Measurements from ENCODE around the gene KIF13A. TPM values are rescaled to one million over a fixed set of nuclear protein-coding genes. Genes with fewer than 3 reads are reported as not detected.

Gene KIF13A
- total RNA-seq, 5 donors from 2014 or later (not counting 1 experiment from before 2014, with no cell fraction given), result 0.55 to 2.0 (median 0.92) TPM

DNA sequence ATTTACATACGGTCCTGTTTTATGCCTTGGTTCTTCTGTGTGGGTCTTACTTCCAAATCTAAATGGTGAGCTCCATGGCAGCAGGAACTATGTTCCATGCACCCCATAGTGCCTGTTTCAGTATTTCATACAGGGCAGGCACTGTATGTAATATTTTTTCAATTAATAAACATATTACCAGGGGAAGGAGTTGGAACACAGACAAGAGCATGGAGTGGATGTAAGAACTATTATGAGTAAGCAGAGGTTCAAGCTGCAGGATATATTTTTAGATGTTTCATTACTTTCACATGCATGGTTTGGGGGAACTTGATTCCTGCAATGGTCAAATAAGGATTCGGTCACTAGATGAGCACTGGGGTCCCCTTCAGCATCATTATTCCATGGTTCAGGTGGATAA is 108.3 kb downstream of the KIF13A start:
- DNase-seq (no peak), ATAC-seq (replicated peaks in 1 of 4) (no peak)
- Mint-ChIP-seq H3K27me3 (peaks cover 14 to 20% of the 10 kb centered on the region in 2 donors), H3K36me3 (no peaks in the 10 kb centered on the region), H3K4me3 (no peak overlapping the region), H3K27ac (no peak overlapping the region), H3K9me3 (peaks cover 0 to 3% (median 0%) of the 10 kb centered on the region in 3 donors), H3K4me1 (peaks cover 0 to 4% (median 2%) of the 10 kb centered on the region in 3 donors)
- Histone ChIP-seq H3K9me3 (no peaks in the 10 kb centered on the region), H3K4me3 (ENCODE audit: control insufficient read depth in 1 of 2, extremely low read depth in 1 of 2, low read length in 1 of 2) (no peak overlapping the region), H3K27ac (ENCODE audit: low read length) (no peak overlapping the region), H3K27me3 (replicated peaks in 1 of 2; ENCODE audit: control insufficient read depth in 2 of 2, extremely low read depth in 1 of 2, insufficient read depth in 2 of 2, low read length in 1 of 2) (peaks cover 0 to 5% of the 10 kb centered on the region in 2 experiments), H3K36me3 (ENCODE audit: control insufficient read depth in 2 of 2, extremely low read depth in 1 of 2, insufficient read depth in 1 of 2, low read length in 1 of 2) (no peaks in the 10 kb centered on the region), H3K4me1 (ENCODE audit: control insufficient read depth in 1 of 2, extremely low read depth in 1 of 2, insufficient read depth in 2 of 2, low read length in 2 of 2) (no peaks in the 10 kb centered on the region)
- CTCF ChIA-PET, result no interaction called here
- POLR2A ChIA-PET, result no interaction called here
- 83% methylated on average over 1 of the region's 2 CpGs for WGBS (ENCODE audit: insufficient coverage)

- ATAC-seq (replicated peaks in 1 of 4) (no peak), DNase-seq (no peak)
- Histone ChIP-seq H3K9me3 (no peaks in the 10 kb centered on the region), H3K4me3 (ENCODE audit: control insufficient read depth in 1 of 2, extremely low read depth in 1 of 2, low read length in 1 of 2) (no peak overlapping the region), H3K36me3 (ENCODE audit: control insufficient read depth in 2 of 2, extremely low read depth in 1 of 2, insufficient read depth in 1 of 2, low read length in 1 of 2) (no peaks in the 10 kb centered on the region), H3K27ac (ENCODE audit: low read length) (no peak overlapping the region), H3K4me1 (ENCODE audit: control insufficient read depth in 1 of 2, extremely low read depth in 1 of 2, insufficient read depth in 2 of 2, low read length in 2 of 2) (no peaks in the 10 kb centered on the region), H3K27me3 (replicated peaks in 1 of 2; ENCODE audit: control insufficient read depth in 2 of 2, extremely low read depth in 1 of 2, insufficient read depth in 2 of 2, low read length in 1 of 2) (peaks cover 0 to 5% of the 10 kb centered on the region in 2 experiments)
- no CpG with 5 or more reads among the region's 1 CpG for WGBS (ENCODE audit: insufficient coverage)
- Mint-ChIP-seq H3K4me1 (no peaks in the 10 kb centered on the region), H3K36me3 (no peaks in the 10 kb centered on the region), H3K9me3 (peaks cover 0 to 3% (median 0%) of the 10 kb centered on the region in 3 donors), H3K4me3 (no peak overlapping the region), H3K27ac (no peak overlapping the region), H3K27me3 (peaks cover 12 to 20% of the 10 kb centered on the region in 2 donors)
- ChIA-PET POLR2A (no interaction called here), CTCF (no interaction called here)
Measured at GRCh38 chr6:17878734-17879133, 108.7 kb downstream of the KIF13A start.

GRCh38 chr6:17877895-17878440 is 109.5 kb downstream of the KIF13A start:
- CTCF ChIA-PET, result no interaction called here
- peaks cover 0 to 5% of the 10 kb centered on the region in 2 experiments for H3K27me3 ChIP-seq (replicated peaks in 1 of 2; ENCODE audit: control insufficient read depth in 2 of 2, extremely low read depth in 1 of 2, insufficient read depth in 2 of 2, low read length in 1 of 2)
- Mint-ChIP-seq H3K27ac (no peak overlapping the region), H3K9me3 (peaks cover 0 to 3% (median 0%) of the 10 kb centered on the region in 3 donors), H3K27me3 (peaks cover 7 to 20% of the 10 kb centered on the region in 2 donors), H3K4me1 (no peaks in the 10 kb centered on the region), H3K4me3 (no peak overlapping the region), H3K36me3 (no peaks in the 10 kb centered on the region)
- ATAC-seq (replicated peaks in 1 of 4) (no peak), DNase-seq (no peak)
- H3K4me3 ChIP-seq (ENCODE audit: control insufficient read depth in 1 of 2, extremely low read depth in 1 of 2, low read length in 1 of 2), result no peak overlapping the region
- POLR2A ChIA-PET, result interaction anchor here in 1 of 2 donors (0.7 kb wide), 1 partner anchor 11 kb away, joined by 4 read pairs; no protein-coding TSS in a partner anchor
- H3K9me3 ChIP-seq, result no peaks in the 10 kb centered on the region
- WGBS (ENCODE audit: insufficient coverage), result no CpG with 5 or more reads among the region's 3 CpGs
- H3K4me1 ChIP-seq (ENCODE audit: control insufficient read depth in 1 of 2, extremely low read depth in 1 of 2, insufficient read depth in 2 of 2, low read length in 2 of 2), result no peaks in the 10 kb centered on the region
- no peaks in the 10 kb centered on the region for H3K36me3 ChIP-seq (ENCODE audit: control insufficient read depth in 2 of 2, extremely low read depth in 1 of 2, insufficient read depth in 1 of 2, low read length in 1 of 2)
- H3K27ac ChIP-seq (ENCODE audit: low read length), result no peak overlapping the region

GRCh38 chr6:17877196-17877894 is 110.1 kb downstream of the KIF13A start:
- H3K4me1 Mint-ChIP-seq, result no peaks in the 10 kb centered on the region
- H3K36me3 Mint-ChIP-seq, result no peaks in the 10 kb centered on the region
- CTCF ChIA-PET, result no interaction called here
- H3K9me3 Mint-ChIP-seq, result peaks cover 0 to 3% (median 0%) of the 10 kb centered on the region in 3 donors
- POLR2A ChIA-PET, result interaction anchor here in 1 of 2 donors (0.7 kb wide), 1 partner anchor 11 kb away, joined by 4 read pairs; no protein-coding TSS in a partner anchor
- Histone ChIP-seq H3K36me3 (ENCODE audit: control insufficient read depth in 2 of 2, extremely low read depth in 1 of 2, insufficient read depth in 1 of 2, low read length in 1 of 2) (no peaks in the 10 kb centered on the region), H3K9me3 (no peaks in the 10 kb centered on the region), H3K27ac (ENCODE audit: low read length) (no peak overlapping the region), H3K4me1 (ENCODE audit: control insufficient read depth in 1 of 2, extremely low read depth in 1 of 2, insufficient read depth in 2 of 2, low read length in 2 of 2) (no peaks in the 10 kb centered on the region), H3K4me3 (ENCODE audit: control insufficient read depth in 1 of 2, extremely low read depth in 1 of 2, low read length in 1 of 2) (no peak overlapping the region), H3K27me3 (replicated peaks in 1 of 2; ENCODE audit: control insufficient read depth in 2 of 2, extremely low read depth in 1 of 2, insufficient read depth in 2 of 2, low read length in 1 of 2) (peaks cover 0 to 5% of the 10 kb centered on the region in 2 experiments)
- no peak for DNase-seq
- 100% methylated on average over 1 of the region's 6 CpGs for WGBS (ENCODE audit: insufficient coverage)
- H3K27ac Mint-ChIP-seq, result no peak overlapping the region
- H3K4me3 Mint-ChIP-seq, result no peak overlapping the region
- H3K27me3 Mint-ChIP-seq, result peaks cover 7 to 20% of the 10 kb centered on the region in 2 donors
- no peak for ATAC-seq (replicated peaks in 1 of 4)

DNA sequence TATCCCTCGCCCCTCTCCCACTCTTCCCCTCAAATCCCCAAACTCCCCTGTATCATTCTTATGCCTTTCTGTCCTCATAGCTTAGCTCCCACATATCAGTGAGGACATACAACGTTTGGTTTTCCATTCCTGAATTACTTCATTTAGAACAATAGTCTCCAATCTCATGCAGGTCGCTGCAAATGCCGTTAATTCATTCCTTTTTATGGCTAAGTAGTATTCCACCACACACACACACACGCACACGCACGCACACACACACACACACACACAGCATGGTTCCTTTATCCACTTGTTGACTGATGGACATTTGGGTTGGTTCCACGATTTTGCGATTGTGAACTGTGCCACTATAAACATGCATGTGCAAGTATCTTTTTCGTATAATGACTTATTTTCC is 112.7 kb downstream of the KIF13A start:
- ATAC-seq (replicated peaks in 1 of 4), result no peak
- Histone ChIP-seq H3K27me3 (replicated peaks in 1 of 2; ENCODE audit: control insufficient read depth in 2 of 2, extremely low read depth in 1 of 2, insufficient read depth in 2 of 2, low read length in 1 of 2) (no peaks in the 10 kb centered on the region), H3K4me3 (ENCODE audit: control insufficient read depth in 1 of 2, extremely low read depth in 1 of 2, low read length in 1 of 2) (no peak overlapping the region), H3K4me1 (ENCODE audit: control insufficient read depth in 1 of 2, extremely low read depth in 1 of 2, insufficient read depth in 2 of 2, low read length in 2 of 2) (no peaks in the 10 kb centered on the region), H3K9me3 (no peaks in the 10 kb centered on the region), H3K27ac (ENCODE audit: low read length) (no peak overlapping the region), H3K36me3 (ENCODE audit: control insufficient read depth in 2 of 2, extremely low read depth in 1 of 2, insufficient read depth in 1 of 2, low read length in 1 of 2) (no peaks in the 10 kb centered on the region)
- Mint-ChIP-seq H3K27ac (no peak overlapping the region), H3K27me3 (peaks cover 9 to 16% of the 10 kb centered on the region in 2 donors), H3K4me3 (no peak overlapping the region), H3K4me1 (no peaks in the 10 kb centered on the region), H3K9me3 (peaks cover 0 to 3% (median 0%) of the 10 kb centered on the region in 3 donors), H3K36me3 (no peaks in the 10 kb centered on the region)
- WGBS (ENCODE audit: insufficient coverage), result 80% methylated on average over 1 of the region's 10 CpGs
- no peak for DNase-seq
- ChIA-PET CTCF (no interaction called here), POLR2A (no interaction called here)

DNA sequence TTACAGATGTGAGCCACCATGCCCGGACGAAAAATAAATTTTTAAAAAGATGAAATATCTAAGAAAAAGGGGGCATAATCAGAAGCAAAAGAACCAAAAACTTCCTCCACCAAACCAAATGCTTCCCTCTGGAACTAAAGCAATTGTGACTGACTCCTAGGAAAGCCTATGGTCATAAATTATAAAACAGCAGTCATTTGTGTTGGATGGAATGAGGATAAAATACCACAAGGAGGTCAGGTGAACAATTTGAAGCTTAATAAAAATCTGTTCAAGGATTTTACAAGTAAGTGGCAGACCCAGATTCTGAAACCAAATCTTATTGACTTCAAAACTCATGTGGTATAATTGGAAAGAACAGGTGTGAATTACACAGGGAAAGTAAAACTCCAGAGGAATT is 114.5 kb downstream of the KIF13A start:
- no peak overlapping the region for H3K4me3 Mint-ChIP-seq
- ChIA-PET POLR2A (interaction anchor here in 1 of 2 donors (0.7 kb wide), 1 partner anchor 292 kb away, joined by 3 read pairs; no protein-coding TSS in a partner anchor), CTCF (no interaction called here)
- ATAC-seq (replicated peaks in 1 of 4), result no peak
- no peaks in the 10 kb centered on the region for H3K36me3 Mint-ChIP-seq
- no CpG with 5 or more reads among the region's 2 CpGs for WGBS (ENCODE audit: insufficient coverage)
- Histone ChIP-seq H3K27me3 (replicated peaks in 1 of 2; ENCODE audit: control insufficient read depth in 2 of 2, extremely low read depth in 1 of 2, insufficient read depth in 2 of 2, low read length in 1 of 2) (no peaks in the 10 kb centered on the region), H3K27ac (ENCODE audit: low read length) (no peak overlapping the region), H3K4me1 (ENCODE audit: control insufficient read depth in 1 of 2, extremely low read depth in 1 of 2, insufficient read depth in 2 of 2, low read length in 2 of 2) (no peaks in the 10 kb centered on the region), H3K9me3 (no peaks in the 10 kb centered on the region), H3K36me3 (ENCODE audit: control insufficient read depth in 2 of 2, extremely low read depth in 1 of 2, insufficient read depth in 1 of 2, low read length in 1 of 2) (no peaks in the 10 kb centered on the region), H3K4me3 (ENCODE audit: control insufficient read depth in 1 of 2, extremely low read depth in 1 of 2, low read length in 1 of 2) (no peak overlapping the region)
- peaks cover 11 to 19% of the 10 kb centered on the region in 2 donors for H3K27me3 Mint-ChIP-seq
- no peak for DNase-seq
- no peaks in the 10 kb centered on the region for H3K4me1 Mint-ChIP-seq
- H3K9me3 Mint-ChIP-seq, result peaks cover 0 to 2% (median 0%) of the 10 kb centered on the region in 3 donors
- no peak overlapping the region for H3K27ac Mint-ChIP-seq

Data from T-cell (primary cell).